SK-N-SH (cell line): ENCODE data around the gene KIF5C.

Experiments
- EP300 ChIP-seq, 2 experiments: IDR thresholded peaks; 2 replicates each; pipeline versions ENCODE4 v1.4.0 to v1.6.1; 2012; ENCODE audit warnings: borderline replicate concordance in 1 of 2, low read depth in 1 of 2, low read length in 1 of 2
- EZH2phosphoT487 ChIP-seq: fragments of 200-600 bp; sonication (generic); IDR thresholded peaks from 2 replicates; pipeline ENCODE4 v1.6.1; 2017; ENCODE audit warnings: low read depth, mixed run types, mild to moderate bottlenecking, antibody characterized with exemption, moderate library complexity, borderline replicate concordance
- MAX ChIP-seq: IDR thresholded peaks from 2 replicates; pipeline ENCODE4 v1.4.0; 2012; ENCODE audit warnings: low read depth
- MEF2A ChIP-seq: IDR thresholded peaks from 2 replicates; pipeline ENCODE4 v1.4.0; 2012; ENCODE audit warnings: low read depth, borderline replicate concordance
- MXI1 ChIP-seq: IDR thresholded peaks from 2 replicates; pipeline ENCODE4 v1.6.1; 2012; ENCODE audit warnings: mild to moderate bottlenecking, low read depth, low read length, improper control_type of control experiment
- REST ChIP-seq: IDR thresholded peaks from 2 replicates; pipeline ENCODE4 v1.6.1; 2012; ENCODE audit warnings: mild to moderate bottlenecking, low read depth, low read length, moderate library complexity
- RFX5 ChIP-seq: IDR thresholded peaks from 2 replicates; pipeline ENCODE4 v1.6.1; 2012; ENCODE audit warnings: mild to moderate bottlenecking, improper control_type of control experiment, low read length
- TAF1 ChIP-seq: IDR thresholded peaks from 2 replicates; pipeline ENCODE4 v1.6.1; 2012; ENCODE audit warnings: low read depth, mild to moderate bottlenecking, low read length, moderate library complexity, borderline replicate concordance
- TEAD4 ChIP-seq: IDR thresholded peaks from 2 replicates; pipeline ENCODE4 v1.4.0; 2012; ENCODE audit warnings: mild to moderate bottlenecking, borderline replicate concordance; ENCODE audit not compliant: insufficient read depth
- TF ChIP-seq, protein P1 (sequence below): fragments of 200-600 bp; sonication (generic); IDR thresholded peaks from 2 replicates; pipeline ENCODE4 v1.6.1; 2017; ENCODE audit warnings: antibody characterized with exemption, mild to moderate bottlenecking, moderate library complexity
- TF ChIP-seq, protein P2 (sequence below): IDR thresholded peaks from 2 replicates; pipeline ENCODE4 v1.4.0; 2012; ENCODE audit warnings: low read depth, borderline replicate concordance
- TF ChIP-seq, protein P3 (sequence below): IDR thresholded peaks from 2 replicates; pipeline ENCODE4; 2012
- TF ChIP-seq, protein P4 (sequence below): fragments of 150-350 bp; IDR thresholded peaks from 2 replicates; pipeline ENCODE4 v1.6.1; 2017; ENCODE audit warnings: antibody characterized with exemption, low read length, low read depth, borderline replicate concordance

DNA sequence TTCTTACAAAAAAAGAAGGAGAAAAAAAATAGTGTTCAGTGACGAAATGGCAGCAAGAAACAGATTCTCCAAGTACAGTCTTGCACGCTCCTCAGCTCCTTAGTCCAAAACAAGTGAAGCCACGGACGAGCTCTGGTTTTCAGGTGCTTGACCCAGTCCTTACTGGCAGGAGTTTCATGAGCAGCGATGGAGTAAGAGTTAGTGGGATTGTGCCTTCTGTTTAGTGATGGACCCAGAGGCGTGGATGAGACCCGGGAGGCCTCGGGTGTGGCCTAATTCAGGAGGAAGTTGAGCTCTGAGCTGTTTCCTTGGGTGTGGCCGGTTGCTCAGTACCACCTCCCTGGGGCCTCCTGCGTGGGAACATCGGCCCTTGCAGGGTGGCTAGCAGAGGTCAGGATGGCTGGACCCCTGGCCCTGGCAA is 52.0 kb downstream of the KIF5C start:
- no peak for TF ChIP-seq TAF1
- no peak for TF ChIP-seq MXI1
- TF ChIP-seq, protein P1, sequence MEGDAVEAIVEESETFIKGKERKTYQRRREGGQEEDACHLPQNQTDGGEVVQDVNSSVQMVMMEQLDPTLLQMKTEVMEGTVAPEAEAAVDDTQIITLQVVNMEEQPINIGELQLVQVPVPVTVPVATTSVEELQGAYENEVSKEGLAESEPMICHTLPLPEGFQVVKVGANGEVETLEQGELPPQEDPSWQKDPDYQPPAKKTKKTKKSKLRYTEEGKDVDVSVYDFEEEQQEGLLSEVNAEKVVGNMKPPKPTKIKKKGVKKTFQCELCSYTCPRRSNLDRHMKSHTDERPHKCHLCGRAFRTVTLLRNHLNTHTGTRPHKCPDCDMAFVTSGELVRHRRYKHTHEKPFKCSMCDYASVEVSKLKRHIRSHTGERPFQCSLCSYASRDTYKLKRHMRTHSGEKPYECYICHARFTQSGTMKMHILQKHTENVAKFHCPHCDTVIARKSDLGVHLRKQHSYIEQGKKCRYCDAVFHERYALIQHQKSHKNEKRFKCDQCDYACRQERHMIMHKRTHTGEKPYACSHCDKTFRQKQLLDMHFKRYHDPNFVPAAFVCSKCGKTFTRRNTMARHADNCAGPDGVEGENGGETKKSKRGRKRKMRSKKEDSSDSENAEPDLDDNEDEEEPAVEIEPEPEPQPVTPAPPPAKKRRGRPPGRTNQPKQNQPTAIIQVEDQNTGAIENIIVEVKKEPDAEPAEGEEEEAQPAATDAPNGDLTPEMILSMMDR = no peak
- TF ChIP-seq, protein P2, sequence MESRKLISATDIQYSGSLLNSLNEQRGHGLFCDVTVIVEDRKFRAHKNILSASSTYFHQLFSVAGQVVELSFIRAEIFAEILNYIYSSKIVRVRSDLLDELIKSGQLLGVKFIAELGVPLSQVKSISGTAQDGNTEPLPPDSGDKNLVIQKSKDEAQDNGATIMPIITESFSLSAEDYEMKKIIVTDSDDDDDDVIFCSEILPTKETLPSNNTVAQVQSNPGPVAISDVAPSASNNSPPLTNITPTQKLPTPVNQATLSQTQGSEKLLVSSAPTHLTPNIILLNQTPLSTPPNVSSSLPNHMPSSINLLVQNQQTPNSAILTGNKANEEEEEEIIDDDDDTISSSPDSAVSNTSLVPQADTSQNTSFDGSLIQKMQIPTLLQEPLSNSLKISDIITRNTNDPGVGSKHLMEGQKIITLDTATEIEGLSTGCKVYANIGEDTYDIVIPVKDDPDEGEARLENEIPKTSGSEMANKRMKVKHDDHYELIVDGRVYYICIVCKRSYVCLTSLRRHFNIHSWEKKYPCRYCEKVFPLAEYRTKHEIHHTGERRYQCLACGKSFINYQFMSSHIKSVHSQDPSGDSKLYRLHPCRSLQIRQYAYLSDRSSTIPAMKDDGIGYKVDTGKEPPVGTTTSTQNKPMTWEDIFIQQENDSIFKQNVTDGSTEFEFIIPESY = no peak
- no peak for TF ChIP-seq EZH2phosphoT487
- no peak for TF ChIP-seq MEF2A
- TF ChIP-seq REST = no peak
- TF ChIP-seq, protein P3, sequence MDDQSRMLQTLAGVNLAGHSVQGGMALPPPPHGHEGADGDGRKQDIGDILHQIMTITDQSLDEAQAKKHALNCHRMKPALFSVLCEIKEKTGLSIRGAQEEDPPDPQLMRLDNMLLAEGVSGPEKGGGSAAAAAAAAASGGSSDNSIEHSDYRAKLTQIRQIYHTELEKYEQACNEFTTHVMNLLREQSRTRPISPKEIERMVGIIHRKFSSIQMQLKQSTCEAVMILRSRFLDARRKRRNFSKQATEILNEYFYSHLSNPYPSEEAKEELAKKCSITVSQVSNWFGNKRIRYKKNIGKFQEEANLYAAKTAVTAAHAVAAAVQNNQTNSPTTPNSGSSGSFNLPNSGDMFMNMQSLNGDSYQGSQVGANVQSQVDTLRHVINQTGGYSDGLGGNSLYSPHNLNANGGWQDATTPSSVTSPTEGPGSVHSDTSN = no peak
- no peak for TF ChIP-seq MAX
- TF ChIP-seq, protein P4, sequence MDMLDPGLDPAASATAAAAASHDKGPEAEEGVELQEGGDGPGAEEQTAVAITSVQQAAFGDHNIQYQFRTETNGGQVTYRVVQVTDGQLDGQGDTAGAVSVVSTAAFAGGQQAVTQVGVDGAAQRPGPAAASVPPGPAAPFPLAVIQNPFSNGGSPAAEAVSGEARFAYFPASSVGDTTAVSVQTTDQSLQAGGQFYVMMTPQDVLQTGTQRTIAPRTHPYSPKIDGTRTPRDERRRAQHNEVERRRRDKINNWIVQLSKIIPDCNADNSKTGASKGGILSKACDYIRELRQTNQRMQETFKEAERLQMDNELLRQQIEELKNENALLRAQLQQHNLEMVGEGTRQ = no peak
- TF ChIP-seq RFX5 = no peak
- TF ChIP-seq TEAD4 = no peak
- no peak for TF ChIP-seq EP300 (IDR thresholded peaks at IDR 0.05; ENCODE audit: borderline replicate concordance in 1 of 2, low read depth in 1 of 2, low read length in 1 of 2)
